GM18502 (cell line): Measurements from ENCODE around the gene MET.
"Not testable (repeated sequence)": the region's sequence is repeated elsewhere in the genome, so short reads cannot be mapped to it uniquely, and the experiment has no call there.

Experiments
- ATAC-seq: cut with Tn5 transposase; IDR thresholded peaks from one replicate; pipeline ENCODE4 v1.9.1; 2021; ENCODE audit warnings: mild to moderate bottlenecking; ENCODE audit not compliant: unreplicated experiment, poor library complexity

MET gene

GRCh38 chr7:116671681-116672595 lies at the start of gene MET:
TSS of gene MET (plus strand) at chr7:116672196. CDS start at chr7:116699085, 26,889 bp downstream.
- peak; percentile 95 for ATAC-seq

DNA sequence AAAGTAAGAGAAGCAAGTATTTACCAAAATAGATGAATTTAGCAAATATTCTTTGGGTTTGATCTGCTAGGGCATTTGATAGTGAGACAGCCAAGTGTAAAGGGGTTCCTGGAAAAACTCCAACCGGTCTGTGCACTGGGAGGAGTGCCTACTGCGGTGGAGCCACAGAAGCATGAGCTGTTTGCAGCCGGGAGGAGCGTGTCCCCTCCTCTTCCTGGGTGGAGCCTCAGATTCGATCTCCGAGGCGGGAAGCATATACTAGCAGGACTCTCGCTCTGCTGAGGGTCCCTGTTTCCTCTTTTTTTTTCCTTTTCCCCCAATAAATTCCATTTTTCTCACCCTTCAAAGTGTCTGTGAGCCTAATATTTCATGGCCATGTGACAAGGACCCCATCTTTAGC lies 45.1 kb upstream of the MET start:
- ATAC-seq: no peak

DNA sequence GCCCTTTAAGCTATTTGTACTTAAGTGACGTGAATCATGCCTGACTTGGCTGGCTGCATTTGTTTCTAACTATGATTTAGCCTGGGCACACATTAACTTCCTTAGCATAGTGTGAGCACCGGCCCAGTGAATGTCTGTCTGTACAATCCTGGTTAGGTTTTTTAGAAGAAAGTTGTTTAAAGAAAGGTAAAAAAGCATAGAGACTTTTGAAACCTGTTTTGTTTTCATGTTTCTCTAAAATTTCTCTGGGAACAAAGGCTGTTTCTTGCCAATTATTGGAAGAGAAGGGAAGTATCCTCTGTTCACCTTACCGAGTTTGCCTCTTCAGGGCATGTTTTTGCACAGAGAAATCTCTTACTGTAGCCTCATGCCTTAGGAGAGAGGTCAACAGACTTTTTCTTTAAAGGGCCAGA lies 42.9 kb upstream of the MET start:
- no peak for ATAC-seq

DNA sequence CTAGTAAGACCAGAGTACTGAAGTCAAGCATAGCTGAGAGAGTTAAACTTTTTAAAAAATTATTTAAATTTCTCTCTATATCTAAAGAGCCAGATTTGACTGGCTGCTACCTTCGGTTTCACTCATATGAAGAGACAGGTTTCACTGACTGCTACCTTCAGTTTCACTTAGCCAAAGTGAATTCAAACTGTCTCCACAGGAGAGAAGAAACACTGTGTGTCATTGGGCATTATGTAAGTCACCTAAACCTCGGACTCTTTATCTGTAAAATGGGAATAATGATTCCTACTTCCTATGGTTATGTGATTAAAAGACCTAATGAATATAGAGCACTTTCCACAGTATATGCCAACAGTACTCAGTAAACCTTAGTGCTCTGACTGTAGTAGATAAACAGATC lies 41.6 kb upstream of the MET start:
- ATAC-seq: peak; percentile 97

DNA sequence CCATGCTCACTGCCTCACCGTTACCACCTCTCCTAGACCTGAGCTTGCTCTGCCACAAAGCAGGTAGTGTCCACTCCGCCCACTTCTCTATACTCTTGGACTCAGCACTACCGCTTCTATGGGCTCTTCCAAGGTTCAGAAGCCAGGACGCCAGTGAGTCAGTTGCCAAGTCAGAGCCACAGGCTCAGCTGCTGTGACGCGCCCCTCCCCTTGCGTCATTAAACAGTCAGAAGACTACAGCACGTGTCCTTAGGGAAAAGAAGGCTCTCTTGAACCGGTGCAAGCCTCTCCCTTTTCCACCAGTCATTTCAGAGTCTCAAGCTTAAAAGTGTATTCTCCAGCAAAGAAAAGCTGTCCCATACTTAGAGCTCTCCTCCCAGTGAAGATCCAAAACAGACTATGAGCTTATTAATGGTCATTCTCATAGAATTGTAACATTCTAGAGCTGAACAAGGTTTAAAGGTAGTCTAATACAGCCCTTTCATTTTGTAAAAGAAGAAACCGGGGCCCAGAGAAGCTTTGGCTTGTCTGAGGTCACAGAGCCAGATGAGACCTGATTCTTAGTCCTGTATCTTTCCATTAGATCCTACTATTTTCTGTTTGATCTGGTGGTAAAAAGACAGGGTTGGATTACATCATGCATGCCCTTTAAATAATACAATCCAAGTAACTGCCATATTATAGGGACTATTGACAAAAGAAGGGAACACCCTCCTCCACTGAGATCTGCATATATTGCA lies 40.9 kb upstream of the MET start:
- peak; percentile 50 for ATAC-seq

GRCh38 chr7:116631676-116632075 lies 40.3 kb upstream of the MET start:
- no peak for ATAC-seq

DNA sequence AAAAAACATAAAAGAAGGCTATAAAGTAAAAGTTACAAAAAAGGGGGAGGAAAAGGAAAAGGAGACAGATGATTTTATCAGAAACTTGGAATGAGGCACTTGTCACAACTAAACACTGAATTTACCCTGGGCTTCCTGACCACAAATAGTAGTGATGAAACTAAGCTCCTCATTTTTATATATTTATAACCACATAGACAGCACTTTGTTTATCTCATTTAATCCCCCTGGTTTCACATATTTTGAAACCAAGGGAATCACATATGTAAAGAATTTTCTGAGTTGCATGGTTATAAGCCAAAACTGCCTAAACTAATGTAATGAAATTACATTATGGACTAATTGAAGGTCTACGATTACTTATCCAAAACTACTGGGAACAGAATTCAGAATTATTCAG lies 39.6 kb upstream of the MET start:
- ATAC-seq: no peak

- peak; percentile 35 for ATAC-seq
Observed at GRCh38 chr7:116633131-116633988, 38.6 kb upstream of the MET start.

DNA sequence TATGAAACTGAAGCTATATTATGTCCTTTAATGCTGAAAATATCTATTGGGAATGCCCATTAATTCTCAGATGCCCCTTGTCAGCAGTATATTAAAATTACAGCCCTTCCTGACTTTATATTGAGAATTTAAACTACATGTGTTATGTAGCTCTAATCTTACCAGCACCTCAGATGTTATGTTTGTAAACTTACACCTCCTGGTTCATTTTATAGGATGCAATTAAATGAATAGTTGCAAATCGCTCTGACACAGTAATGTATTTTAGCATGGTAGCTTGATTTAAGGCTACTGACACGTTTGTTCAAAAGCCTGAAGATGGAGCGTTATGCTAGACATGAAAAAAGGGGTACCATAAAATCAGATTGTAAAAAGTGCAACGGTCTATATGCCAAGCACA lies 35.0 kb upstream of the MET start:
- ATAC-seq: no peak

- ATAC-seq: not testable (repeated sequence)
Observed at GRCh38 chr7:116638592-116638991, 33.4 kb upstream of the MET start.

DNA sequence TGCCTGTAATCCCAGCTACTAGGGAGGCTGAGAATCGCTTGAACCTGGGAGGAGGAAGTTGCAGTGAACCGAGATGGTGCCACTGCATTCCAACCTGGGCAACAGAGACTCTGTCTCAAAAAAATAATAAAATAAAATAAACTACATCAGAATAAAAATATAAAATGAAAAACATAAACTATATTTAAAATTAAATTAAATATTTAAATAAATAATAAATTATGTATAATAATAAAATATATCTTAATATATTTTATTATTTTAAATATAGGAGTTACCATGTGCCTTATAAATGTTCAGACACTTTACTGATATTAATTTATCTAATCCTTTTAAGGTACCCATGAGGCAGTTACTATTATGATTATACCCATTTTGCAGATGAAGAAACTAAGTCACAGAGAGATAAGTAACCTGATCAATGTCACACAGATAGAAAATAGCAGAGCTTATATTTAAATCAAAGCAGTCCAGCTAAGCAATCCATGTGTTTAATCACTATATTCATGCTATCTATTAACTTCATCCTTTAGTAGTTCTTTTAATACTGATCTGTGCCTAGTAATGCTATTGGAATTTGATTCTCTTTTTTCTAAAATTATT lies 30.3 kb upstream of the MET start:
- no peak for ATAC-seq

DNA sequence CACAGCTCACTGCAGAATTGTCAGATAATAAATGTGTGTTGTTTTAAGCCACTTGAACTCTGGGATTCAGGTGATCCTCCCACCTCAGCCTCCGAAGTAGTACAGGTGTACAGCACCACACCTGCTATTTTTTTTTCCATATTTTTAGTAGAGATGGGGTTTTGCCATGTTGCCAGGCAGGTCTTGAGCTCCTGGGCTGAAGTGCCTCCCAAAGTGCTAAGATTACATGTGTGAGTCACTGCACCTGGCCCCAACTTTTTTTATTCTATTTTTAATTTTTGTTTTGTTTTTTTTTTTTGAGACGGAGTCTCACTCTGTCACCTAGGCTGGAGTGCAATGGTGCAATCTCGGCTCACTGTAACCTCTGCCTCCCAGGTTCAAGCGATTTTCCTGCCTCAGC lies 28.8 kb upstream of the MET start:
- not testable (repeated sequence) for ATAC-seq

DNA sequence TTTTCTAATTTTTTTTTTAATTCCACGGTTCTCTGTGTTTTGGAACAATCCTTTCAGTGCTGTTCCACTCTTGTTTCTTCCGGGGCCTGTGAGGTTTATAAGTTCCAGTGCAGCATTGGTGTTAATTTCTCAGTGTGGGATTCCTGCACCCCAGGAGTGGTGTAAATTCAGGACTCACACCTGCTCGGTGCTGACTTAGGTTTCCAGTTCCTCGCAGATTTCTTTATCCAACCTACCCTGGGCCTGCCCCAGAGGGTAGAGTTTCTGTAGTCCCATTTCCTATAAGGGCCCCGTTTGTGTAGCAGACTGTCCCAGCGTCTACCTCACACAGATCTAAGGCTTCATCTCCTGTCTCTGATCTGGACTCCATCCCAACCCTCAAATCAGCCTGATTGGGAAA lies 27.4 kb upstream of the MET start:
- ATAC-seq: no peak

- no peak for ATAC-seq
Observed at GRCh38 chr7:116647290-116647689, 24.7 kb upstream of the MET start.

- ATAC-seq: no peak
Observed at GRCh38 chr7:116647861-116648260, 24.1 kb upstream of the MET start.

GRCh38 chr7:116650436-116650835 lies 21.6 kb upstream of the MET start:
- ATAC-seq: no peak

DNA sequence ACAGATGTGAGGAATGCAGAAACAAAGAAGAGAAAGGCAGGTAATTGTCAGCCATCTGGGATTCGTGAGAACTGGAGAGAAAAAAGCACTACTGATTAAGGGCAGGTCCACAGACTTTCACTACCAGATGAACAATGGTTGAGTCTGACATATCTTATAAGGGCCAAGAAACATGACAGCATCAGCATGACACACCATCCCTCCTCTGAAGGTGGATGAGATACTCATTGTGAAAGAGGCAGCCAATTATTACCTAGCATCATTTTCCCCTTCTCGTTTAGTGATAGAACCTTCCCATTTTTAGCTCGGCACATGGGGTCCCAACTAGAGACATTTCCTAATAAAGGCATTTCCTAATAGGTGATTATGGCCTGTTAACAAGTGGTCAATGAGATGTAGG lies 19.2 kb upstream of the MET start:
- ATAC-seq: no peak

DNA sequence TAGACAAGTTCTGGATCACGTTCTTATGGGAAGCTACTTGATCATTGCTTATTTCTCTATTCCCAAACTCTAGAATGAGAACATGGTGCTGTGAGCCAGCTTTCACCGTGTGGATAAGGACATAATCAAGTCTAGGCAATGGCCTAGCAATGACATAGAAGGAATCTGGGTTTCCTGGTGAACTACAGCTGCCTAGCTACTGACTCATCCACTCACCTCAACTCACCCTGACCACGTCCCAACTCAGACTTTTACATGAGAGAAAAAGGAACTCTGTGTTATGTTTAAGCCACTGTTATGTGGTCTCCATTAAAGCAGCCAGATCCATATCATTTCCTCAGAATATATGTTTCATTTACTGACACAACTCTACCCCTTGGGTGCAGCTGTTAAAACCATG lies 18.8 kb upstream of the MET start:
- ATAC-seq: no peak

DNA sequence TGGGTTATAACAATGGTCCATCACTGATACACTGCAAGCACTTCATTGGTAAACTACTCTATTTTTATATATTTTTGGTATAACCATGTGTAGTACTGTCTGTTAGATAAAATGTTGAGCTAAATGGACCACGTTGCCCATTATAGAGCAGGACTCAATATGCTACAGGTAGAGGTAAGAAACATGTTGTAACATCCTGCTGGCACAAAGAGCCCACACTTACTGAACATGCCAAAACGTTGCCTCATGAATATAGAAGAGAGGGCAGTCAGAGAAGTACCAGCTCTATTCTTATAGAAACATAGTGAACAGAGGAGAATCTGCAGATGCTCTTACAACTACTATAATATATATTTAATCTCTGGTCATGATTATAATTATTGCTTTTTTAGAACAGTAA lies 18.4 kb upstream of the MET start:
- ATAC-seq: no peak

DNA sequence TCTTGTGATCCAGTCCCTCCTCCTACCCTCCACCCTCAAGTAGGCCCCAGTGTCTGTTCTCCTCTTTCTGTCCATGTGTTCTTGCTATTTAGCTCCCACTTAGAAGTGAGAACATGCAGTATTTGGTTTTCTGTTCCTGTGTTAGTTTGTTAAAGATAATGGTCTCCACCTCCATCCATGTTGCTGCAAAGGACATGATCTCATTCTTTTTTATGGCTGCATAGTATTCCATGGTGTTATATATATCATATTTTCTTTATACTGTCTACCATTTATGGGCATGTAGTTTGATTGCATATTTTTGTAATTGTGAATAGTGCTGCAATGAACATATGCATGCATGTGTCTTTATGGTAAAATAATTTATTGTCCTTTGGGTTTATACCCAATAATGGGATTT lies 12.7 kb upstream of the MET start:
- not testable (repeated sequence) for ATAC-seq
